ENCODE data around the gene ECE1. TPM values are rescaled to one million over a fixed set of nuclear protein-coding genes. Genes with fewer than 3 reads are reported as not detected.

The ECE1 gene
- total and polyA plus RNA-seq, 2 of the 13 experiments (the other 11 are each of a cell fraction or from before 2014, with no cell fraction given): 13.5 to 21.2 TPM

DNA sequence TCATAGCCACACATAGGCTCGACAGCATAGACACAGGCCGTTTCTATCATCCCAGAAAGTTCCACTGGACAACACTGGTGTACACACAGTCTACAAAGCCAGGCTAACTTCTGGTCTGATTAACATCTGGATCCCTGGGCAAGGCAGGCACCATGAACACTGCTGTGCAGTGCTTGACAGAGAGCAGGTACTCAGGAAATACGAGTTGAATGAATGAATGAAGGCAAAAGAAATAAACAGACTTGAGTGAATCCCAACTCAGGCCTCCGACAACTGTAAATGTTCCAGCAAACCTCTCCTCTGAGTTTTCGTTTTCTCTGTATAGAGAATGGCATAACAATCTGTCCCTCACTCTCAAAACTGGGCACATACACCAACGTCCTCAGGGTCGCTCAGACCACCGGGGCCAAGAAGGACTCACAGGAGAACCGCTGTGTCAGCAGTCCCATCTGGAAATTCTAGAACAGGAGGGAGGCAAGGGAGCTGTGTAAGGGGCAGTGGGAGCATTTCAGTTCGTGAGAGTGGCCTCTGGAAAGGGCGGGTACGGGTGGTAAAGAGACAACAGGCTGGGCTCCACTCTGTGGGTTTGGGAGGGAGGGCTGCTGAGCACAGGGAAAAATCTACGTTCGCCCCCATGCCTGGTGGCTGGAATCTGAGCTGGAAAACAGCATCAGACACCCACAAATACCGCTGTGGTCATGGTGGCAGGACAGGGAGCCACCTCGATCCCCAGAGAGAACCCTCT lies 15.1 kb upstream of the ECE1 start:
- no peak overlapping the region for H3K27ac ChIP-seq (ENCODE audit: extremely low read length, insufficient read depth, low read length)
- no peaks in the 10 kb centered on the region for H3K79me2 ChIP-seq (ENCODE audit: insufficient read depth, low read length)
- H3K9me3 ChIP-seq (ENCODE audit: low read length): no peaks in the 10 kb centered on the region
- no peak overlapping the region for H3K4me3 ChIP-seq (replicated peaks in 1 of 3; ENCODE audit: insufficient read depth in 1 of 3, low read depth in 2 of 3, low read length in 3 of 3)
- WGBS (ENCODE audit: low lambda C conversion rate): 80% methylated on average over 13 of the region's 16 CpGs
- no peaks in the 10 kb centered on the region for H4K20me1 ChIP-seq (ENCODE audit: insufficient read depth, low read length)
- H3K4me1 ChIP-seq (ENCODE audit: insufficient read depth, low read length): peaks cover under 1% of the 10 kb centered on the region
- no peaks in the 10 kb centered on the region for H3K27me3 ChIP-seq (ENCODE audit: control insufficient read depth in 1 of 2, insufficient read depth in 2 of 2, low read length in 2 of 2)
- BruUV-seq (replicated peaks): no TSS peak
- intact Hi-C loops (cut with micrococcal nuclease; ENCODE audit: unreplicated experiment): no loop called here
- H3K36me3 ChIP-seq (replicated peaks in 1 of 2; ENCODE audit: control insufficient read depth in 1 of 2, insufficient read depth in 2 of 2, low read length in 2 of 2): no peaks in the 10 kb centered on the region
- no peak for FAIRE-seq
- no peak for DNase-seq (ENCODE audit: low spot score)
- CTCF ChIA-PET (ENCODE audit: low intra/inter-chr PET ratio, low total read pairs): no interaction called here
- ATAC-seq: no peak
- H3K9ac ChIP-seq (ENCODE audit: insufficient read depth, low read depth, low read length): no peak overlapping the region
- POLR2A ChIA-PET: no interaction called here
- in situ Hi-C loops (cut with HindIII; ENCODE audit: extremely low pct_ligation_motif_present, low pct_unique_long_range_greater_than_20kb): loop anchor here (5.0 kb wide), 1 partner anchor 62 kb away; no protein-coding TSS in a partner anchor
- TF ChIP-seq MAFF (IDR thresholded peaks at IDR 0.05; ENCODE audit: low read depth, low read length) (peak; percentile 52; the same call in 1 of the 2 replicates), ZNF773 (CRISPR knock-in tag; IDR thresholded peaks at IDR 0.05; ENCODE audit: borderline replicate concordance) (no peak), FOXM1 (CRISPR knock-in tag; IDR thresholded peaks at IDR 0.05) (no peak), MAFK (conservative IDR thresholded peaks at IDR 0.05 in 1 of 2, IDR thresholded peaks at IDR 0.05 in 1 of 2; ENCODE audit: low read length in 2 of 2) (peak; percentile 77 to 82)
- H3K4me2 ChIP-seq (ENCODE audit: low read depth, low read length): no peak overlapping the region
- H2AFZ ChIP-seq (ENCODE audit: low read length): no peak overlapping the region

DNA sequence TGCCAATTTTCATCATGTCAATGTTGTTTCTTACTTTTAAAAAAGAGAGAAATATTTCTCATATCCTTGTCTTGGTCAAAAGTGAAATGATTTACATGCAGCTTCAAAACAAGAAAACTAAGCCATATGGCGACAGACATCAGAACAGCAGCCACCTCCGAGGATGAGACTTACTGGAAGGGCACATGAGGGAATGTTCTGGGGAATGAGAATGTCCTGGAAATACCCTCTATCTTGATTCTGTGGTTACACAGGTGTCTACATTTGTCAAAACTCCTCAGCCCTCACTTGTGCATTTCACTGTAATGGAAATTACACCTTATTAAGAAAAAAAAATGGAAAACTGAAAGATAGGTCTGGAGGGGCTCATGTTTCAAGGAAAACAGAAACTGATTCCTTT lies 14.2 kb upstream of the ECE1 start:
- WGBS (ENCODE audit: low lambda C conversion rate): 93% methylated on average over 2 of the region's 2 CpGs
- no peaks in the 10 kb centered on the region for H3K79me2 ChIP-seq (ENCODE audit: insufficient read depth, low read length)
- CTCF ChIA-PET (ENCODE audit: low intra/inter-chr PET ratio, low total read pairs): no interaction called here
- TF ChIP-seq ZNF607 (CRISPR knock-in tag; IDR thresholded peaks at IDR 0.05; ENCODE audit: borderline replicate concordance): no peak
- TF ChIP-seq MZF1 (CRISPR knock-in tag; IDR thresholded peaks at IDR 0.05; ENCODE audit: borderline replicate concordance): no peak
- TF ChIP-seq RBM22 (optimal IDR thresholded peaks at IDR 0.05; ENCODE audit: low read length): no peak
- TF ChIP-seq SRSF1 (optimal IDR thresholded peaks at IDR 0.05; ENCODE audit: low read depth, low read length): no peak
- TF ChIP-seq, protein P1, sequence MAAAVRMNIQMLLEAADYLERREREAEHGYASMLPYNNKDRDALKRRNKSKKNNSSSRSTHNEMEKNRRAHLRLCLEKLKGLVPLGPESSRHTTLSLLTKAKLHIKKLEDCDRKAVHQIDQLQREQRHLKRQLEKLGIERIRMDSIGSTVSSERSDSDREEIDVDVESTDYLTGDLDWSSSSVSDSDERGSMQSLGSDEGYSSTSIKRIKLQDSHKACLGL (CRISPR knock-in tag; IDR thresholded peaks at IDR 0.05): no peak
- TF ChIP-seq CBX2 (IDR thresholded peaks at IDR 0.05; ENCODE audit: low read depth, low read length): no peak
- no peak for TF ChIP-seq CBX2 (CRISPR knock-in tag; IDR thresholded peaks at IDR 0.05; ENCODE audit: low read depth)
- TF ChIP-seq, protein P2, sequence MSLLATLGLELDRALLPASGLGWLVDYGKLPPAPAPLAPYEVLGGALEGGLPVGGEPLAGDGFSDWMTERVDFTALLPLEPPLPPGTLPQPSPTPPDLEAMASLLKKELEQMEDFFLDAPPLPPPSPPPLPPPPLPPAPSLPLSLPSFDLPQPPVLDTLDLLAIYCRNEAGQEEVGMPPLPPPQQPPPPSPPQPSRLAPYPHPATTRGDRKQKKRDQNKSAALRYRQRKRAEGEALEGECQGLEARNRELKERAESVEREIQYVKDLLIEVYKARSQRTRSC (CRISPR knock-in tag; IDR thresholded peaks at IDR 0.05; ENCODE audit: low read depth): no peak
- no peak for TF ChIP-seq ZNF232 (CRISPR knock-in tag; IDR thresholded peaks at IDR 0.05; ENCODE audit: borderline replicate concordance)
- no peak for TF ChIP-seq U2AF2 (IDR thresholded peaks at IDR 0.05; ENCODE audit: low read depth, low read length)
- no peak for TF ChIP-seq SIN3A (IDR thresholded peaks at IDR 0.05; ENCODE audit: borderline replicate concordance, low read depth, low read length)
- no peak for TF ChIP-seq NR2F1 (CRISPR knock-in tag; IDR thresholded peaks at IDR 0.05)
- TF ChIP-seq, protein P3, sequence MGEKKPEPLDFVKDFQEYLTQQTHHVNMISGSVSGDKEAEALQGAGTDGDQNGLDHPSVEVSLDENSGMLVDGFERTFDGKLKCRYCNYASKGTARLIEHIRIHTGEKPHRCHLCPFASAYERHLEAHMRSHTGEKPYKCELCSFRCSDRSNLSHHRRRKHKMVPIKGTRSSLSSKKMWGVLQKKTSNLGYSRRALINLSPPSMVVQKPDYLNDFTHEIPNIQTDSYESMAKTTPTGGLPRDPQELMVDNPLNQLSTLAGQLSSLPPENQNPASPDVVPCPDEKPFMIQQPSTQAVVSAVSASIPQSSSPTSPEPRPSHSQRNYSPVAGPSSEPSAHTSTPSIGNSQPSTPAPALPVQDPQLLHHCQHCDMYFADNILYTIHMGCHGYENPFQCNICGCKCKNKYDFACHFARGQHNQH (CRISPR knock-in tag; IDR thresholded peaks at IDR 0.05): no peak

More for the DNA sequence above, 14.2 kb upstream of the ECE1 start:
- ATAC-seq (no peak), FAIRE-seq (no peak), DNase-seq (ENCODE audit: low spot score) (no peak)
- H3K4me3 ChIP-seq (replicated peaks in 1 of 3; ENCODE audit: insufficient read depth in 1 of 3, low read depth in 2 of 3, low read length in 3 of 3): no peak overlapping the region
- POLR2A ChIA-PET: no interaction called here
- in situ Hi-C loops (cut with HindIII; ENCODE audit: extremely low pct_ligation_motif_present, low pct_unique_long_range_greater_than_20kb): no loop called here
- H3K9ac ChIP-seq (ENCODE audit: insufficient read depth, low read depth, low read length): no peak overlapping the region
- H3K27ac ChIP-seq (ENCODE audit: extremely low read length, insufficient read depth, low read length): no peak overlapping the region
- no peaks in the 10 kb centered on the region for H4K20me1 ChIP-seq (ENCODE audit: insufficient read depth, low read length)
- H3K36me3 ChIP-seq (replicated peaks in 1 of 2; ENCODE audit: control insufficient read depth in 1 of 2, insufficient read depth in 2 of 2, low read length in 2 of 2): no peaks in the 10 kb centered on the region
- H3K9me3 ChIP-seq (ENCODE audit: low read length): no peaks in the 10 kb centered on the region
- intact Hi-C loops (cut with micrococcal nuclease; ENCODE audit: unreplicated experiment): no loop called here
- H2AFZ ChIP-seq (ENCODE audit: low read length): no peak overlapping the region
- H3K27me3 ChIP-seq (ENCODE audit: control insufficient read depth in 1 of 2, insufficient read depth in 2 of 2, low read length in 2 of 2): no peaks in the 10 kb centered on the region
- H3K4me2 ChIP-seq (ENCODE audit: low read depth, low read length): no peak overlapping the region
- no TSS peak for BruUV-seq (replicated peaks)
- H3K4me1 ChIP-seq (ENCODE audit: insufficient read depth, low read length): no peaks in the 10 kb centered on the region

All from HepG2 (cell line).